PC-3 (cell line): Measurements from ENCODE around the gene LRRC3. TPM values are rescaled to one million over a fixed set of nuclear protein-coding genes. Genes with fewer than 3 reads are reported as not detected.

Source experiments
- ATAC-seq: fragments of 200-7000 bp; cut with Tn5 transposase; 2 replicates; pipeline ENCODE4 v1.9.1; 2020; ENCODE audit warnings: mild to moderate bottlenecking, moderate library complexity
- BruUV-seq: library from RNA; stranded (reverse); fragments of 400-500 nt; replicated peaks from 2 replicates; lab custom pipeline; 2021; lab: Mats Ljungman, UMichigan
- CTCF ChIA-PET: fragments of 300-600 bp; sonication (Branson Sonifier 250); formaldehyde crosslinking; loops from one replicate; lab custom pipeline; 2022; ENCODE audit warnings: antibody characterized with exemption; lab: Charles Lee
- POLR2A ChIA-PET: fragments of 300-600 bp; sonication (Branson Sonifier 250); formaldehyde crosslinking; loops from one replicate; lab custom pipeline; 2022; ENCODE audit warnings: antibody characterized with exemption; ENCODE audit not compliant: unreplicated experiment; lab: Charles Lee
- DNase-seq: peaks from one replicate; pipeline ENCODE4 v3.0.0-alpha.2; 2015
- H2AFZ ChIP-seq: fragments of 300-600 bp; sonication (generic); 2 replicates; pipeline ENCODE4 v1.6.0; 2016; ENCODE audit warnings: antibody characterized with exemption, low read length
- H3F3A ChIP-seq: fragments of 300-600 bp; sonication (generic); one replicate; pipeline ENCODE4 v1.6.0; 2017; ENCODE audit warnings: antibody characterized with exemption, low read length, control low read depth, mild to moderate bottlenecking; ENCODE audit not compliant: unreplicated experiment
- H3K27ac ChIP-seq: fragments of 300-600 bp; sonication (generic); 2 replicates; pipeline ENCODE4 v1.5.1; 2016; ENCODE audit warnings: mild to moderate bottlenecking, low read length
- H3K27me3 ChIP-seq: fragments of 300-600 bp; sonication (generic); 2 replicates; pipeline ENCODE4 v1.6.1; 2016; ENCODE audit warnings: low read length, mixed read lengths
- H3K36me3 ChIP-seq: fragments of 300-600 bp; sonication (generic); 2 replicates; pipeline ENCODE4 v1.6.1; 2016; ENCODE audit warnings: low read depth, mixed run types, low read length, mixed read lengths
- H3K4me1 ChIP-seq: fragments of 300-600 bp; sonication (generic); 2 replicates; pipeline ENCODE4 v1.5.1; 2016; ENCODE audit warnings: low read length; ENCODE audit not compliant: insufficient read depth
- H3K4me2 ChIP-seq: fragments of 300-600 bp; sonication (generic); 2 replicates; pipeline ENCODE4 v1.6.0; 2016; ENCODE audit warnings: low read length
- H3K4me3 ChIP-seq: fragments of 300-600 bp; sonication (generic); 2 replicates; pipeline ENCODE4 v1.5.1; 2016; ENCODE audit warnings: mild to moderate bottlenecking, low read length, mixed read lengths
- H3K79me2 ChIP-seq: fragments of 300-600 bp; sonication (generic); 2 replicates; pipeline ENCODE4 v1.6.1; 2017; ENCODE audit warnings: low read length, mixed read lengths
- H3K9ac ChIP-seq: fragments of 300-600 bp; sonication (generic); 2 replicates; pipeline ENCODE4 v1.6.0; 2016; ENCODE audit warnings: mild to moderate bottlenecking, low read length
- H3K9me2 ChIP-seq: fragments of 300-600 bp; sonication (generic); replicated peaks from 2 replicates; pipeline ENCODE4 v1.6.1; 2016; ENCODE audit warnings: mixed run types, low read length, mixed read lengths
- H3K9me3 ChIP-seq: fragments of 300-600 bp; sonication (generic); 2 replicates; pipeline ENCODE4 v1.6.1; 2016; ENCODE audit warnings: low read length, mixed read lengths
- H4K20me1 ChIP-seq: fragments of 300-600 bp; sonication (generic); 2 replicates; pipeline ENCODE4 v1.6.1; 2016; ENCODE audit warnings: low read length, mixed read lengths
- EZH2 ChIP-seq: fragments of 300-600 bp; sonication (generic); IDR thresholded peaks from one replicate; pipeline ENCODE4 v1.6.1; 2017; ENCODE audit warnings: antibody characterized with exemption, mild to moderate bottlenecking, low read length; ENCODE audit not compliant: unreplicated experiment
- EZH2phosphoT487 ChIP-seq: fragments of 300-600 bp; sonication (generic); IDR thresholded peaks from 2 replicates; pipeline ENCODE4 v1.6.1; 2018; ENCODE audit warnings: mild to moderate bottlenecking, antibody characterized with exemption, low read length, borderline replicate concordance
- intact Hi-C: fragments of 100-400 bp; cut with micrococcal nuclease; formaldehyde crosslinking; loops from 2 replicates; pipeline ENCODE4 v1.9.0; 2023
- total RNA-seq: library from RNA; depleted of rRNA; stranded (reverse); fragments of >200 nt; gene quantifications from 2 replicates; pipeline ENCODE4 v1.2.3, GENCODE V29; 2014
- TF ChIP-seq, protein P1 (sequence below): fragments of 300-600 bp; sonication (generic); conservative IDR thresholded peaks from 2 replicates; pipeline ENCODE4 v1.5.1; 2017; ENCODE audit warnings: antibody characterized with exemption, low read depth, mild to moderate bottlenecking, low read length

The LRRC3 gene
- total RNA-seq, 1 experiment from 2014 or later: 3.1 TPM

DNA sequence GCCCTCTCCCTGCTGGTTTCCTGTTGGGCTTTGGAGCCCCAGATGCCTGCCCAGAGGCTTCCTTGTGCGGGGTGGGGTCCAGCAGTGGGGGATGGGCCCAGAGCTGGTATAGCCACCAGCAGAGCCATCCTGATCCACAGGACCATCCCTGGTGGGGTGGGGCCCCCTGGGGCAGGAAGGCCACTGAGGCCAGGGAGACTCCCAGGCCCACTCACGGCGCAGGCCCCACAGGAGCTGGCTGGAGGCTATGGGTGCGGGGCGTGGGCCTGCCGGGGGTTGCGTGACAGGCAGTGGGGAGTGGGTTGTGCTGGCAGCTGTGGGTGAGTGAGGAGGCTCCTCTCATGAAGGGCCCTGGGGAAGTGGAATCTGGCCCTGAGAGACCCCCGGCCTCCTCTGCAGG, 5.7 kb downstream of the LRRC3 start:
- intact Hi-C loops: no loop called here
- ChIA-PET POLR2A (no interaction called here), CTCF (interaction anchor here (1.0 kb wide), 1 partner anchor 333 kb away, joined by 3 read pairs; no protein-coding TSS in a partner anchor)
- ATAC-seq: no peak
- Histone ChIP-seq H3K9ac (no peak overlapping the region), H3K27me3 (no peaks in the 10 kb centered on the region), H3K36me3 (no peaks in the 10 kb centered on the region), H3K9me2 (no peaks in the 10 kb centered on the region), H3K27ac (no peak overlapping the region), H3K4me1 (no peaks in the 10 kb centered on the region), H3K4me2 (no peak overlapping the region), H4K20me1 (no peaks in the 10 kb centered on the region), H3F3A (no peaks in the 10 kb centered on the region), H2AFZ (no peak overlapping the region), H3K9me3 (no peaks in the 10 kb centered on the region), H3K79me2 (no peaks in the 10 kb centered on the region), H3K4me3 (no peak overlapping the region)
- no peak for DNase-seq
- TF ChIP-seq, protein P1, sequence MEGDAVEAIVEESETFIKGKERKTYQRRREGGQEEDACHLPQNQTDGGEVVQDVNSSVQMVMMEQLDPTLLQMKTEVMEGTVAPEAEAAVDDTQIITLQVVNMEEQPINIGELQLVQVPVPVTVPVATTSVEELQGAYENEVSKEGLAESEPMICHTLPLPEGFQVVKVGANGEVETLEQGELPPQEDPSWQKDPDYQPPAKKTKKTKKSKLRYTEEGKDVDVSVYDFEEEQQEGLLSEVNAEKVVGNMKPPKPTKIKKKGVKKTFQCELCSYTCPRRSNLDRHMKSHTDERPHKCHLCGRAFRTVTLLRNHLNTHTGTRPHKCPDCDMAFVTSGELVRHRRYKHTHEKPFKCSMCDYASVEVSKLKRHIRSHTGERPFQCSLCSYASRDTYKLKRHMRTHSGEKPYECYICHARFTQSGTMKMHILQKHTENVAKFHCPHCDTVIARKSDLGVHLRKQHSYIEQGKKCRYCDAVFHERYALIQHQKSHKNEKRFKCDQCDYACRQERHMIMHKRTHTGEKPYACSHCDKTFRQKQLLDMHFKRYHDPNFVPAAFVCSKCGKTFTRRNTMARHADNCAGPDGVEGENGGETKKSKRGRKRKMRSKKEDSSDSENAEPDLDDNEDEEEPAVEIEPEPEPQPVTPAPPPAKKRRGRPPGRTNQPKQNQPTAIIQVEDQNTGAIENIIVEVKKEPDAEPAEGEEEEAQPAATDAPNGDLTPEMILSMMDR: no peak
- TF ChIP-seq EZH2phosphoT487 (no peak), EZH2 (no peak)
- BruUV-seq: no TSS peak

DNA sequence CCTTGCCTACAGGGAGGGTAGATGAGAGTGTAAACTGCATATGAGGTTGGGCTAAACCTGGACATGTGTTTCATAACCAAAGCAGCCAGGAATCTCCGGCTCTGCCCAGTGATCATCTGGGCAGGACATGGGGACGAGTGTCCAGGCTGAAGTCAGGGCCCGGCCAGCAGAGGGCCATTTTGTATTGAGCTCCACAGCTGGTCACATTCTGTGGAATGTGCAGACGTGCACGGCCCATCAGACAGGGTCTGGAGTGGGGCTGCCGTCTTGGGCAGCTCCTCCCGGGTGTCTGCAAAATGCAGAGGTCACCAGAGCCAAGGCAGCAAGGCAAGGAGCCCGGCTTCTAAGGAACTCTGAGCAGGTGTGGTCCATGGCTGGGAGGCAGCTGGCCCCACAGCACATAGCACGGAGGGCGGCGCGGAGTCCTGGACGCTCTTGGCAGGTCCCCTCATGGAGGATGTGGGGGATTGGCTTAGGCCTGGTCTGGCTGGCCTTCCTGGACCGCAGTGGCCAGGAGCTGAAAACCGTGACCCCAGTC, 6.2 kb downstream of the LRRC3 start:
- H3K27ac ChIP-seq: no peak overlapping the region
- H3K9ac ChIP-seq: no peak overlapping the region
- no peaks in the 10 kb centered on the region for H4K20me1 ChIP-seq
- H2AFZ ChIP-seq: no peak overlapping the region
- no peaks in the 10 kb centered on the region for H3F3A ChIP-seq
- no peaks in the 10 kb centered on the region for H3K27me3 ChIP-seq
- H3K4me3 ChIP-seq: no peak overlapping the region
- no peak overlapping the region for H3K4me2 ChIP-seq
- POLR2A ChIA-PET: no interaction called here
- intact Hi-C loops: no loop called here
- BruUV-seq: no TSS peak
- no peaks in the 10 kb centered on the region for H3K79me2 ChIP-seq
- no peaks in the 10 kb centered on the region for H3K36me3 ChIP-seq
- TF ChIP-seq EZH2phosphoT487: no peak
- TF ChIP-seq, protein P1: peak; percentile 27; the same call in 1 of the 2 replicates
- CTCF ChIA-PET: interaction anchor here (1.0 kb wide), 1 partner anchor 332 kb away, joined by 3 read pairs; no protein-coding TSS in a partner anchor
- ATAC-seq (peak; percentile 54; the same call in 1 of the 2 replicates), DNase-seq (no peak)
- H3K9me3 ChIP-seq: no peaks in the 10 kb centered on the region
- no peaks in the 10 kb centered on the region for H3K4me1 ChIP-seq
- no peaks in the 10 kb centered on the region for H3K9me2 ChIP-seq

DNA sequence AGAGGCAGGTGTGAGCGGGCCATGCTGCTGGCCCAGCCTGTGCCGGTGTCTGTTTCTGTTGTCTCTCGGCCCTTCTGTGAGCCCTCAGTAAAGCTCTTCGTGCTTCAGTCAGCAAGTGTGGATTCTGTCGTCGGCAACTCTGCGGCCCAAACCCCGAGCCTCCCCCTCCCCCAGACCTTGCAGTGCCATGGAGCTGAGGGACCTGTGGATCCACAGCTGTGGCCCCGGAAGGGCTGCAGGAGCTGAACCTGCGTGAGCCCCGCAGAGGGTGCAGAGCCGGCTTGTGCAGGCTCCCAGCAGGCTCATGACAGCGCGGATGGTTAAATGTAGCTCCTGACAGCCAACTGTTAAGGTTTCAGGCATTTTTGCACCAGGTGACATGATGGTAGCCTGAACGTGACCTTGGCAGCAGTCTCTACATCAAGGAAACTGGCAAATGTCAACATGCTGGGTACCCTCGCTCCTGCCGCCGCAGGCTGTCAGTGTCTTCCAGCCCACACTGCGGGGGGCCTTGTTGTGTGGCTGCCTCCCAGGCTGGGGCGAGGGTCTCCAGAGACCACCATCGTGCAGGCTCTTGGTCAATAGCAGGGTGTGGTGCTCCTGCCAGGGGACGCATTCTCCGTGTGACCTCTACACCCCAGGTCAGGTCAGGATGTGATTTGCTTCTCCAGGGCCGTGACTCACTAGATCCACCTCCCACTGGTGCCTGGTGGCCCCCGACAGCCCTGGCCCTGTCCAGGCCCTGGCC, 7.0 kb downstream of the LRRC3 start:
- Histone ChIP-seq H3K36me3 (no peaks in the 10 kb centered on the region), H3K4me2 (no peak overlapping the region), H3K4me1 (no peaks in the 10 kb centered on the region), H3K4me3 (no peak overlapping the region), H3K27ac (no peak overlapping the region), H3K9me3 (no peaks in the 10 kb centered on the region), H3K9me2 (no peaks in the 10 kb centered on the region), H3K27me3 (no peaks in the 10 kb centered on the region), H4K20me1 (no peaks in the 10 kb centered on the region), H3F3A (no peaks in the 10 kb centered on the region), H2AFZ (no peak overlapping the region), H3K9ac (no peak overlapping the region), H3K79me2 (no peaks in the 10 kb centered on the region)
- ChIA-PET CTCF (interaction anchor here (1.0 kb wide), 1 partner anchor 331 kb away, joined by 3 read pairs; no protein-coding TSS in a partner anchor), POLR2A (no interaction called here)
- DNase-seq (no peak), ATAC-seq (no peak)
- TF ChIP-seq, protein P1: no peak
- intact Hi-C loops: no loop called here
- BruUV-seq: no TSS peak
